HepG2 (cell line): ENCODE measurements around the gene STX1B. TPM values are rescaled to one million over a fixed set of nuclear protein-coding genes. Genes with fewer than 3 reads are reported as not detected.
A peak's percentile ranks its signal among the peaks of the same experiment; 100 is the strongest.

Source experiments
- CBX5 ChIP-seq: sonication (generic); formaldehyde crosslinking; IDR thresholded peaks from 2 replicates; pipeline ENCODE4 v1.4.0; 2020; ENCODE audit warnings: missing genetic modification reagents, borderline replicate concordance
- FOXA3 ChIP-seq: IDR thresholded peaks from 2 replicates; pipeline ENCODE4 v1.6.1; 2016; ENCODE audit warnings: missing genetic modification reagents, missing compliant biosample characterization
- KAT7 ChIP-seq: IDR thresholded peaks from 2 replicates; pipeline ENCODE4 v1.6.1; 2018; ENCODE audit warnings: borderline replicate concordance, missing compliant biosample characterization
- RFX5 ChIP-seq: IDR thresholded peaks from 2 replicates; pipeline ENCODE4 v1.6.1; 2011; ENCODE audit warnings: low read depth, low read length, improper control_type of control experiment
- ZNF558 ChIP-seq: sonication (generic); formaldehyde crosslinking; IDR thresholded peaks from 2 replicates; pipeline ENCODE4 v1.9.0; 2022; ENCODE audit warnings: mild to moderate bottlenecking, missing genetic modification reagents, borderline replicate concordance
- ZNF768 ChIP-seq: sonication (generic); formaldehyde crosslinking; IDR thresholded peaks from 2 replicates; pipeline ENCODE4 v1.4.0; 2020; ENCODE audit warnings: missing genetic modification reagents
- ZNF792 ChIP-seq: IDR thresholded peaks from 2 replicates; pipeline ENCODE4 v1.6.1; 2016
- polyA plus RNA-seq, 8 experiments: library from polyadenylated mRNA; depleted of rRNA in 3 of 8; stranded (reverse) in 7 of 8; unstranded in 1 of 8; fragments of >200 nt; fragmentation: Illumina TruSeq in 4 of 8; extraction: Trizol in 4 of 8; gene quantifications; 2 replicates each; pipeline versions ENCODE4 v1.2.1 to v1.2.3, GENCODE V29; 2011 to 2016; ENCODE audit warnings: low read depth in 4 of 8, missing spikeins in 1 of 8, mixed read lengths in 1 of 8; ENCODE audit not compliant: insufficient read depth in 1 of 8
- total RNA-seq, 5 experiments: library from RNA; depleted of rRNA; stranded (reverse); fragments of >200 nt; fragmentation: Illumina TruSeq; extraction: Trizol; gene quantifications; 2 replicates each; pipeline ENCODE4 v1.2.3, GENCODE V29; 2016; ENCODE audit warnings: low read depth in 1 of 5
- TF ChIP-seq, protein P1 (sequence below): sonication (generic); formaldehyde crosslinking; IDR thresholded peaks from 2 replicates; pipeline ENCODE4 v1.5.1; 2020; ENCODE audit warnings: mild to moderate bottlenecking, missing genetic modification reagents
- TF ChIP-seq, protein P2 (sequence below): sonication (generic); formaldehyde crosslinking; IDR thresholded peaks from 2 replicates; pipeline ENCODE4 v1.4.0; 2020; ENCODE audit warnings: missing genetic modification reagents
- TF ChIP-seq, protein P3 (sequence below): sonication (generic); formaldehyde crosslinking; IDR thresholded peaks from 2 replicates; pipeline ENCODE4 v1.4.0; 2020; ENCODE audit warnings: missing genetic modification reagents, mild to moderate bottlenecking, borderline replicate concordance
- TF ChIP-seq, protein P4 (sequence below): sonication (generic); formaldehyde crosslinking; IDR thresholded peaks from 2 replicates; pipeline ENCODE4 v1.4.0; 2020; ENCODE audit warnings: mild to moderate bottlenecking, missing genetic modification reagents
- TF ChIP-seq, protein P5 (sequence below): sonication (generic); formaldehyde crosslinking; IDR thresholded peaks from 2 replicates; pipeline ENCODE4 v1.5.0; 2020; ENCODE audit warnings: mild to moderate bottlenecking, missing genetic modification reagents

The STX1B gene
- total and polyA plus RNA-seq, 2 of the 13 experiments (the other 11 are each of a cell fraction or from before 2014, with no cell fraction given), result 2.1 to 3.0 TPM

DNA sequence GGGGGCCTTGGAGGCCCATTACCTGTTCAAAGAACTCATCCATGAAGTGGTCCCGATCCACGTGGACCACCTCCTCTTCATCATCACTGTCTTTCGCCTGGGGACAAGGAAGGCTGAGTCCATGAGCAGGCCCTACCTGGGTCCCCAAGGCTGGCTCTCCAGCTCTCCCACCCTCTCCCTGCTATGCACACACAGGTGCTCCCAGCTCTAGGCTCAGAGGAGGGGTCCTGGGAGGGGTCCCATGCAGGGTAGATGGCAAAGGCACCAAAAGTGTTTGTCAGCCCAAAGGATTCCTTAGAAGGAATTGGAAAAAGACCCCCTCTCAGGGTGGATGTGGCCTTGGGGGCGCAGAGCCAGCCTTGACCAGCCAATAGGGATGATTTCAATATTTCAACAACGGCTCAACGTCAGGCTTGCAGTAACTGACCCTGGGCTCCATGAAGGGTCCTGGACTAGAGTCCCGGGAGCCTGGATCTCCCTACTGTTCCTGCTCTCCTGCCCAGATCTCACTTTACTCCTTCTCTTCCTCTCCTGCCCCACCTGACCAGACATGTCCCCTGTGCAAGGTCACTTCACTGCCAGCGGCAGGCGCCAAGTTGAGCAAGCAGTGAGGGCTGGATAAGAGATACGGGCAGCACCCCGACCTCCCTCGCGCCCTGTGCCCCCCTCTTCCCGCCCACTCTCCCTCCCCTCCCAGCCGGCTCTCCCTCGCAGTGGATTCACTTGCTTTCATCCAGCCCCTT lies 8.8 kb downstream of the STX1B start (continued):
- TF ChIP-seq, protein P1, sequence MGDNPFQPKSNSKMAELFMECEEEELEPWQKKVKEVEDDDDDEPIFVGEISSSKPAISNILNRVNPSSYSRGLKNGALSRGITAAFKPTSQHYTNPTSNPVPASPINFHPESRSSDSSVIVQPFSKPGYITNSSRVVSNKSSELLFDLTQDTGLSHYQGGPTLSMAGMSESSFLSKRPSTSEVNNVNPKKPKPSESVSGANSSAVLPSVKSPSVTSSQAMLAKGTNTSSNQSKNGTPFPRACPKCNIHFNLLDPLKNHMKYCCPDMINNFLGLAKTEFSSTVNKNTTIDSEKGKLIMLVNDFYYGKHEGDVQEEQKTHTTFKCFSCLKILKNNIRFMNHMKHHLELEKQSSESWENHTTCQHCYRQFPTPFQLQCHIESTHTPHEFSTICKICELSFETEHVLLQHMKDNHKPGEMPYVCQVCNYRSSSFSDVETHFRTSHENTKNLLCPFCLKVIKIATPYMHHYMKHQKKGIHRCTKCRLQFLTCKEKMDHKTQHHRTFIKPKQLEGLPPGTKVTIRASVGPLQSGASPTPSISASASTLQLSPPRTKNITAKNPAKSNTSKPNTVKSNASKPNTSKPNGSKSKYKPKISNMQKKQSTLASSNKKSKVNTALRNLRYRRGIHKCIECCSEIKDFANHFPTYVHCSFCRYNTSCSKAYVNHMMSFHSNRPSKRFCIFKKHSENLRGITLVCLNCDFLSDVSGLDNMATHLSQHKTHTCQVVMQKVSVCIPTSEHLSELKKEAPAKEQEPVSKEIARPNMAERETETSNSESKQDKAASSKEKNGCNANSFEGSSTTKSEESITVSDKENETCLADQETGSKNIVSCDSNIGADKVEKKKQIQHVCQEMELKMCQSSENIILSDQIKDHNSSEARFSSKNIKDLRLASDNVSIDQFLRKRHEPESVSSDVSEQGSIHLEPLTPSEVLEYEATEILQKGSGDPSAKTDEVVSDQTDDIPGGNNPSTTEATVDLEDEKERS (CRISPR knock-in tag), result no peak
- TF ChIP-seq FOXA3 (CRISPR knock-in tag), result no peak
- TF ChIP-seq, protein P2, sequence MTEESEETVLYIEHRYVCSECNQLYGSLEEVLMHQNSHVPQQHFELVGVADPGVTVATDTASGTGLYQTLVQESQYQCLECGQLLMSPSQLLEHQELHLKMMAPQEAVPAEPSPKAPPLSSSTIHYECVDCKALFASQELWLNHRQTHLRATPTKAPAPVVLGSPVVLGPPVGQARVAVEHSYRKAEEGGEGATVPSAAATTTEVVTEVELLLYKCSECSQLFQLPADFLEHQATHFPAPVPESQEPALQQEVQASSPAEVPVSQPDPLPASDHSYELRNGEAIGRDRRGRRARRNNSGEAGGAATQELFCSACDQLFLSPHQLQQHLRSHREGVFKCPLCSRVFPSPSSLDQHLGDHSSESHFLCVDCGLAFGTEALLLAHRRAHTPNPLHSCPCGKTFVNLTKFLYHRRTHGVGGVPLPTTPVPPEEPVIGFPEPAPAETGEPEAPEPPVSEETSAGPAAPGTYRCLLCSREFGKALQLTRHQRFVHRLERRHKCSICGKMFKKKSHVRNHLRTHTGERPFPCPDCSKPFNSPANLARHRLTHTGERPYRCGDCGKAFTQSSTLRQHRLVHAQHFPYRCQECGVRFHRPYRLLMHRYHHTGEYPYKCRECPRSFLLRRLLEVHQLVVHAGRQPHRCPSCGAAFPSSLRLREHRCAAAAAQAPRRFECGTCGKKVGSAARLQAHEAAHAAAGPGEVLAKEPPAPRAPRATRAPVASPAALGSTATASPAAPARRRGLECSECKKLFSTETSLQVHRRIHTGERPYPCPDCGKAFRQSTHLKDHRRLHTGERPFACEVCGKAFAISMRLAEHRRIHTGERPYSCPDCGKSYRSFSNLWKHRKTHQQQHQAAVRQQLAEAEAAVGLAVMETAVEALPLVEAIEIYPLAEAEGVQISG, result no peak
- TF ChIP-seq, protein P3, sequence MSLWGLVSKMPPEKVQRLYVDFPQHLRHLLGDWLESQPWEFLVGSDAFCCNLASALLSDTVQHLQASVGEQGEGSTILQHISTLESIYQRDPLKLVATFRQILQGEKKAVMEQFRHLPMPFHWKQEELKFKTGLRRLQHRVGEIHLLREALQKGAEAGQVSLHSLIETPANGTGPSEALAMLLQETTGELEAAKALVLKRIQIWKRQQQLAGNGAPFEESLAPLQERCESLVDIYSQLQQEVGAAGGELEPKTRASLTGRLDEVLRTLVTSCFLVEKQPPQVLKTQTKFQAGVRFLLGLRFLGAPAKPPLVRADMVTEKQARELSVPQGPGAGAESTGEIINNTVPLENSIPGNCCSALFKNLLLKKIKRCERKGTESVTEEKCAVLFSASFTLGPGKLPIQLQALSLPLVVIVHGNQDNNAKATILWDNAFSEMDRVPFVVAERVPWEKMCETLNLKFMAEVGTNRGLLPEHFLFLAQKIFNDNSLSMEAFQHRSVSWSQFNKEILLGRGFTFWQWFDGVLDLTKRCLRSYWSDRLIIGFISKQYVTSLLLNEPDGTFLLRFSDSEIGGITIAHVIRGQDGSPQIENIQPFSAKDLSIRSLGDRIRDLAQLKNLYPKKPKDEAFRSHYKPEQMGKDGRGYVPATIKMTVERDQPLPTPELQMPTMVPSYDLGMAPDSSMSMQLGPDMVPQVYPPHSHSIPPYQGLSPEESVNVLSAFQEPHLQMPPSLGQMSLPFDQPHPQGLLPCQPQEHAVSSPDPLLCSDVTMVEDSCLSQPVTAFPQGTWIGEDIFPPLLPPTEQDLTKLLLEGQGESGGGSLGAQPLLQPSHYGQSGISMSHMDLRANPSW (CRISPR knock-in tag), result no peak
- TF ChIP-seq ZNF792 (CRISPR knock-in tag), result no peak
- TF ChIP-seq KAT7 (CRISPR knock-in tag), result peak; percentile 60; the same call in 1 of the 2 replicates
- TF ChIP-seq, protein P4, sequence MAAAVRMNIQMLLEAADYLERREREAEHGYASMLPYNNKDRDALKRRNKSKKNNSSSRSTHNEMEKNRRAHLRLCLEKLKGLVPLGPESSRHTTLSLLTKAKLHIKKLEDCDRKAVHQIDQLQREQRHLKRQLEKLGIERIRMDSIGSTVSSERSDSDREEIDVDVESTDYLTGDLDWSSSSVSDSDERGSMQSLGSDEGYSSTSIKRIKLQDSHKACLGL (CRISPR knock-in tag), result no peak
- TF ChIP-seq ZNF768 (CRISPR knock-in tag), result no peak
- TF ChIP-seq RFX5, result no peak
- TF ChIP-seq, protein P5, sequence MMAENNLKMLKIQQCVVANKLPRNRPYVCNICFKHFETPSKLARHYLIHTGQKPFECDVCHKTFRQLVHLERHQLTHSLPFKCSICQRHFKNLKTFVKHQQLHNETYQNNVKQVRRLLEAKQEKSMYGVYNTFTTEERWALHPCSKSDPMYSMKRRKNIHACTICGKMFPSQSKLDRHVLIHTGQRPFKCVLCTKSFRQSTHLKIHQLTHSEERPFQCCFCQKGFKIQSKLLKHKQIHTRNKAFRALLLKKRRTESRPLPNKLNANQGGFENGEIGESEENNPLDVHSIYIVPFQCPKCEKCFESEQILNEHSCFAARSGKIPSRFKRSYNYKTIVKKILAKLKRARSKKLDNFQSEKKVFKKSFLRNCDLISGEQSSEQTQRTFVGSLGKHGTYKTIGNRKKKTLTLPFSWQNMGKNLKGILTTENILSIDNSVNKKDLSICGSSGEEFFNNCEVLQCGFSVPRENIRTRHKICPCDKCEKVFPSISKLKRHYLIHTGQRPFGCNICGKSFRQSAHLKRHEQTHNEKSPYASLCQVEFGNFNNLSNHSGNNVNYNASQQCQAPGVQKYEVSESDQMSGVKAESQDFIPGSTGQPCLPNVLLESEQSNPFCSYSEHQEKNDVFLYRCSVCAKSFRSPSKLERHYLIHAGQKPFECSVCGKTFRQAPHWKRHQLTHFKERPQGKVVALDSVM (CRISPR knock-in tag), result no peak
- TF ChIP-seq CBX5 (CRISPR knock-in tag), result peak; percentile 18; the same call in 1 of the 2 replicates
- no peak for TF ChIP-seq ZNF558 (CRISPR knock-in tag)
